Keratinocyte (primary cell): ENCODE measurements around the gene CRKL. TPM values are rescaled to one million over a fixed set of nuclear protein-coding genes. Genes with fewer than 3 reads are reported as not detected.
"Not testable (repeated sequence)": the region's sequence is repeated elsewhere in the genome, so short reads cannot be mapped to it uniquely, and the experiment has no call there.

Experiments used
- DNase-seq: peaks from one replicate; pipeline ENCODE4 v3.0.0-alpha.2; 2011; ENCODE audit warnings: low read depth, missing footprints, low spot score
- FAIRE-seq: peaks from 2 replicates; lab custom pipeline; 2011; peaks lifted over from hg19 to GRCh38; lab: Jason Lieb, UNC
- H2AFZ ChIP-seq: 2 replicates; pipeline ENCODE4 v1.6.0; 2012; ENCODE audit warnings: low read length, control low read depth, inconsistent platforms; ENCODE audit not compliant: control insufficient read depth
- H3K27ac ChIP-seq: 2 replicates; pipeline ENCODE4 v1.5.1; 2011; ENCODE audit warnings: low read length; ENCODE audit not compliant: control insufficient read depth, insufficient read depth
- H3K27me3 ChIP-seq: 3 replicates; pipeline ENCODE4 v1.6.0; 2011; ENCODE audit warnings: low read length; ENCODE audit not compliant: control insufficient read depth, insufficient read depth; ENCODE audit errors: extremely low read depth
- H3K36me3 ChIP-seq, 2 experiments: 2 replicates in 1 of 2; 3 replicates in 1 of 2; pipeline ENCODE4 v1.5.1; 2011; ENCODE audit warnings: low read length in 2 of 2, mild to moderate bottlenecking in 1 of 2; ENCODE audit not compliant: control insufficient read depth in 2 of 2, insufficient read depth in 2 of 2; ENCODE audit errors: extremely low read depth in 1 of 2
- H3K4me1 ChIP-seq: 3 replicates; pipeline ENCODE4 v1.5.1; 2011; ENCODE audit warnings: low read length; ENCODE audit not compliant: control insufficient read depth, insufficient read depth; ENCODE audit errors: extremely low read depth
- H3K4me2 ChIP-seq: 3 replicates; pipeline ENCODE4 v1.6.0; 2011; ENCODE audit warnings: low read depth, low read length; ENCODE audit not compliant: control insufficient read depth, insufficient read depth; ENCODE audit errors: extremely low read depth
- H3K4me3 ChIP-seq, 3 experiments: fragments of 200-600 bp in 1 of 3; sonication (generic) in 1 of 3; 2 replicates in 2 of 3; 3 replicates in 1 of 3; pipeline ENCODE4 v1.5.1; 2011 to 2016; ENCODE audit warnings: low read length in 3 of 3, mild to moderate bottlenecking in 3 of 3, control low read depth in 2 of 3, inconsistent platforms in 1 of 3, low read depth in 1 of 3, mixed read lengths in 1 of 3, mixed run types in 1 of 3, moderate library complexity in 1 of 3; ENCODE audit not compliant: control insufficient read depth in 2 of 3, insufficient read depth in 2 of 3; ENCODE audit errors: extremely low read depth in 1 of 3
- H3K79me2 ChIP-seq: 2 replicates; pipeline ENCODE4 v1.6.0; 2012; ENCODE audit warnings: low read length; ENCODE audit not compliant: control insufficient read depth, insufficient read depth
- H3K9ac ChIP-seq: 3 replicates; pipeline ENCODE4 v1.6.0; 2011; ENCODE audit warnings: low read length; ENCODE audit not compliant: control insufficient read depth, insufficient read depth; ENCODE audit errors: extremely low read depth
- H3K9me1 ChIP-seq: 3 replicates; pipeline ENCODE4 v1.6.0; 2011; ENCODE audit warnings: low read length; ENCODE audit not compliant: control insufficient read depth, insufficient read depth; ENCODE audit errors: extremely low read depth
- H3K9me3 ChIP-seq: 2 replicates; pipeline ENCODE4 v1.5.1; 2012; ENCODE audit warnings: low read depth, low read length; ENCODE audit not compliant: control insufficient read depth
- H4K20me1 ChIP-seq: 3 replicates; pipeline ENCODE4 v1.6.0; 2011; ENCODE audit warnings: low read length; ENCODE audit not compliant: control insufficient read depth, insufficient read depth; ENCODE audit errors: extremely low read depth
- EZH2 ChIP-seq: IDR thresholded peaks from one replicate; pipeline ENCODE4 v1.6.1; 2012; ENCODE audit warnings: inconsistent platforms, mild to moderate bottlenecking, low read length, moderate library complexity
- dilution Hi-C: fragments of 300-500 bp; cut with MboI; formaldehyde crosslinking; loops from one replicate; pipeline ENCODE4 v1.7.0; 2020; ENCODE audit warnings: low sequenced_read_pairs; ENCODE audit not compliant: extremely low pct_ligation_motif_present
- polyA plus RNA-seq, 5 experiments: library from polyadenylated mRNA; depleted of rRNA in 3 of 5; stranded (reverse) in 3 of 5; stranded (forward) in 1 of 5; unstranded in 1 of 5; fragments of >200 nt; gene quantifications; 1 replicate in 1 of 5; 2 replicates in 3 of 5; 3 replicates in 1 of 5; pipeline versions ENCODE4 v1.2.1 to v1.2.3, GENCODE V29; 2011 to 2012; ENCODE audit warnings: missing spikeins in 2 of 5, low read depth in 1 of 5, low replicate concordance in 1 of 5
- TF ChIP-seq, protein P1 (sequence below), 3 experiments: IDR thresholded peaks in 1 of 3; conservative IDR thresholded peaks in 1 of 3; optimal IDR thresholded peaks in 1 of 3; 2 replicates in 2 of 3; 3 replicates in 1 of 3; pipeline versions ENCODE3 to v1.5.1; 2011; ENCODE audit warnings: low read length in 3 of 3, mild to moderate bottlenecking in 3 of 3, moderate library complexity in 2 of 3, control low read depth in 1 of 3, inconsistent platforms in 1 of 3; ENCODE audit not compliant: insufficient read depth in 2 of 3; ENCODE audit errors: extremely low read depth in 1 of 3

The CRKL gene
- polyA plus RNA-seq, 1 donor (not counting 4 experiments of a cell fraction or from before 2014, with no cell fraction given): 32.1 TPM

DNA sequence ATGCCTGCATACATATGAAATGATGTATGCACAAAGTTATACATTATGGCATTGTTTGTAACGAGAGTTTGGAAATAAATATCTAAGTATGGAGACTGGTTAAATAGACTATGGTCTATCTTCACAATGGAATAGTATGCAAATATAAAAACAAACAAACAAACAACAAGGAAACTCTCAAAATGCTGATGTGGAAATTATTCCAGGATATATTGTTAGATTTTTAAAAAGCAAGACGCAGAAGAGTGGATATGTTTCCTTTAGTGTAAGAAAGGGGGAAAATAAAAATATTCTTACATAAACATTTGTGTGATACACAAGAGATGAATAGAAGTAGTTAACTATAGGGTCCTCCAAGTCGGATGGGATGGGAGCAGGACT is 10.8 kb upstream of the CRKL start:
- no peak for FAIRE-seq
- dilution Hi-C loops: no loop called here

DNA sequence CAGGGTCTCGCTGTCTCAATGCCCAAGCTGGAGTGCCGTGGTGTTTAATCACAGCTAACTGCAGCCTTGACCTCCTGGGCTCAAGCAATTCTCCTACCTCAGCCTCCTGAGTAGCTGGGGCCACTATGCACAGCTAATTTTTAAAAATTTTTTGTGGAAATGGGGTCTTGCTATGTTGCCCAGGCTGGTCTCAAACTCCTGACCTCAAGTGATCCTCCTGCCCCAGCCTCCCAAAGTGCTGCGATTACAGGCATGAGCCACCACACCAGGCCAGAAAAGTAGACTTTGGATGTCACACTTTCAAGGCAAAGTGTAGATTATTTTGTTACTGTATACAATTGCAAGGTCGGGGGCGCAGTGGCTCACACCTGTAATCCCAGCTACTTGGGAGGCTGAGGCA is 8.5 kb upstream of the CRKL start:
- H3K79me2 ChIP-seq, H4K20me1 ChIP-seq, H3K9me1 ChIP-seq, H3K9me3 ChIP-seq, dilution Hi-C loops, H3K4me2 ChIP-seq, H3K27ac ChIP-seq, FAIRE-seq, H3K4me3 ChIP-seq, DNase-seq, H3K27me3 ChIP-seq, H3K9ac ChIP-seq, H3K36me3 ChIP-seq, H2AFZ ChIP-seq: not testable (repeated sequence)
- peaks cover 33% of the 10 kb centered on the region for H3K4me1 ChIP-seq

More for the DNA sequence above, 10.8 kb upstream of the CRKL start:
- TF ChIP-seq EZH2: no peak
- TF ChIP-seq, protein P1, sequence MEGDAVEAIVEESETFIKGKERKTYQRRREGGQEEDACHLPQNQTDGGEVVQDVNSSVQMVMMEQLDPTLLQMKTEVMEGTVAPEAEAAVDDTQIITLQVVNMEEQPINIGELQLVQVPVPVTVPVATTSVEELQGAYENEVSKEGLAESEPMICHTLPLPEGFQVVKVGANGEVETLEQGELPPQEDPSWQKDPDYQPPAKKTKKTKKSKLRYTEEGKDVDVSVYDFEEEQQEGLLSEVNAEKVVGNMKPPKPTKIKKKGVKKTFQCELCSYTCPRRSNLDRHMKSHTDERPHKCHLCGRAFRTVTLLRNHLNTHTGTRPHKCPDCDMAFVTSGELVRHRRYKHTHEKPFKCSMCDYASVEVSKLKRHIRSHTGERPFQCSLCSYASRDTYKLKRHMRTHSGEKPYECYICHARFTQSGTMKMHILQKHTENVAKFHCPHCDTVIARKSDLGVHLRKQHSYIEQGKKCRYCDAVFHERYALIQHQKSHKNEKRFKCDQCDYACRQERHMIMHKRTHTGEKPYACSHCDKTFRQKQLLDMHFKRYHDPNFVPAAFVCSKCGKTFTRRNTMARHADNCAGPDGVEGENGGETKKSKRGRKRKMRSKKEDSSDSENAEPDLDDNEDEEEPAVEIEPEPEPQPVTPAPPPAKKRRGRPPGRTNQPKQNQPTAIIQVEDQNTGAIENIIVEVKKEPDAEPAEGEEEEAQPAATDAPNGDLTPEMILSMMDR (optimal IDR thresholded peaks at IDR 0.05 in 1 of 3, IDR thresholded peaks at IDR 0.05 in 1 of 3, conservative IDR thresholded peaks at IDR 0.05 in 1 of 3; ENCODE audit: extremely low read depth in 1 of 3, insufficient read depth in 2 of 3, low read length in 3 of 3): no peak
- DNase-seq: no peak
- no peaks in the 10 kb centered on the region for H3K9me3 ChIP-seq
- H3K4me1 ChIP-seq: peaks cover 26% of the 10 kb centered on the region
- H3K4me3 ChIP-seq: no peak overlapping the region
- H3K4me2 ChIP-seq: no peak overlapping the region
- H3K9me1 ChIP-seq: no peaks in the 10 kb centered on the region
- H3K79me2 ChIP-seq: no peaks in the 10 kb centered on the region
- H4K20me1 ChIP-seq: no peaks in the 10 kb centered on the region
- H3K27ac ChIP-seq: no peak overlapping the region
- H3K9ac ChIP-seq: no peak overlapping the region
- no peaks in the 10 kb centered on the region for H3K27me3 ChIP-seq
- no peak overlapping the region for H2AFZ ChIP-seq
- H3K36me3 ChIP-seq: no peaks in the 10 kb centered on the region
